Activated CD4-positive, alpha-beta T cell treated with anti-CD3 and anti-CD28 coated beads, Interleukin-10, Interleukin-2, amounts not matched to agents 100 ng/mL and 50 ng/mL, durations not matched to agents 16 hours and 8 hours (primary cell): Measurements from ENCODE around the gene VWA5B2.

ENCODE experiments used
- DNase-seq: peaks from one replicate; pipeline ENCODE4 v3.0.0-alpha.2; 2020

Gene VWA5B2

DNA sequence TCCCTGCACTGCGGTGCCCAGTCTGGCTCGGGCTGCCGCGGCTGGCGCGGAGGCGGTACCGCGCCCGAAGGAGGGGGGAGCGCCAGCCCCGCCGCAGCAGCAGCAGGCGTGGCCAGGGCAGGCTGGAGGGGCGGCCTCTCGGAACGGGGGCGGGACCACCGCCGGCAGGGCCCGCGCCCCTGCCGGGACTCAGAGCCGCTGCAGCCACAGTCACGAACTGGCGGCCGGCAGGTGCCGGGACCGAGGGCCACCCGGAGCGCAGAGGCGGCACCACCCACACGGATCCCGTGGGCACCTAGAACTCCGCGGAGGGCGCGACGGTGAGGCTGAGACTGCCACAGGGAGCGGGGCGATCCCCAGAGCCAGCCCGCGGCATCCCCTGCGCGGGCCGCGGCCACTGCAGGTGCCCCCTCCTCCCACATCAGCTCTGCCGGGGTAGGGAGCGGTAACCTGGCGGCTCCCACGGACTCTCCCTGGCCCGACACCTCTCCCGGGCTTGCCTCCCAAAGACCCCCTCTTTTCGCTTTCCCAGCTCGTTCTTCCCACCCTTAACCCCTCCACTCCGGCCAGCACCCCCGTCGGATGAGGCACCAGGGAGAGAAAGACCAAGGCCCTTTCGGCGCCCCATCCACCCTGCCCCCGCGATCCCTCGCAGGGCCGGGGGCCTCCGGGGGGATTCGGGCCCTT is at the start of gene VWA5B2:
Gene VWA5B2 (plus strand): TSS at position 192 of the 687 bp plus-strand sequence. CDS start 944 bp downstream, outside the sequence.
- peak; percentile 66 for DNase-seq

DNA sequence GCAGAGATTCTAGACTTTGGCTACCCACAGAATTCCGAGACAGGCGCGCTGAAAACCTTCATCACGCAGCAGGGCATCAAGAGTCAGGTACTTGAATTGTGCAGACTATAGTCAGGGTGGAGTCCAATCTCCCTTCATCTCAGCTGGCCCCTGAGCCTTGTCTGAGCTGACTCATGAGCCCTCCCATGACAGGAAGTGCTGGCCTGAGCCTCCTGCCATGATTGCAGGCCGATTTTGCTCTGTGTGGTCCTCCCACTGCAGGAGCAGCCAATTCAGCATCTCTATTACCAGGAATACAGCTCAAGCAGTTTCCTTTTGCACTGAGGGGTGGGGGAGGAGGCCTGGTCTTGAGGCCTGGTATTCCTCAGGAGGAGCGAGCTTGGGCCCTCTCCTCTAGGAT is 49.2 kb upstream of the VWA5B2 start:
- no peak for DNase-seq

DNA sequence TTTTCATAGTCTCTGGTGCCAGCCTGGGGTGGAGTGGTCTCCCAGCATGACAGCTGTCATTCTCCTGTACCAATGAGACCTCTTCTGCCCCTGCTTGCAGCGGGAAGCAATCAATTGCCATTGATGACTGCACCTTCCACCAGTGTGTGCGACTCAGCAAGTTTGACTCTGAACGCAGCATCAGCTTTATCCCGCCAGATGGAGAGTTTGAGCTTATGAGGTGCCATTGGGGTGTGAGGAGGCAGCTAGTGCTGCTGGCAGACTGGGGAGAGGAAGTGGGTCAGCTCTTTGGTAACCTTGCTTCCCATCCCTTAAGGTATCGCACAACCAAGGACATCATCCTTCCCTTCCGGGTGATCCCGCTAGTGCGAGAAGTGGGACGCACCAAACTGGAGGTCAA is 47.8 kb upstream of the VWA5B2 start:
- no peak for DNase-seq

DNA sequence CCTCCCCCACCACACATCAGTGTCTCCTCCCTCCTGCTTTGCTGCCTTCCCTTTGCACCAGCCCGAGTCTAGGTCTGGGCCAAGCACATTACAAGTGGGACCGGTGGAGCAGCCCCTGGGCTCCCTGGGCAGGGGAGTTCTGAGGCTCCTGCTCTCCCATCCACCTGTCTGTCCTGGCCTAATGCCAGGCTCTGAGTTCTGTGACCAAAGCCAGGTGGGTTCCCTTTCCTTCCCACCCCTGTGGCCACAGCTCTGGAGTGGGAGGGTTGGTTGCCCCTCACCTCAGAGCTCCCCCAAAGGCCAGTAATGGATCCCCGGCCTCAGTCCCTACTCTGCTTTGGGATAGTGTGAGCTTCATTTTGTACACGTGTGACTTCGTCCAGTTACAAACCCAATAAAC is 45.7 kb upstream of the VWA5B2 start:
- DNase-seq: no peak

DNA sequence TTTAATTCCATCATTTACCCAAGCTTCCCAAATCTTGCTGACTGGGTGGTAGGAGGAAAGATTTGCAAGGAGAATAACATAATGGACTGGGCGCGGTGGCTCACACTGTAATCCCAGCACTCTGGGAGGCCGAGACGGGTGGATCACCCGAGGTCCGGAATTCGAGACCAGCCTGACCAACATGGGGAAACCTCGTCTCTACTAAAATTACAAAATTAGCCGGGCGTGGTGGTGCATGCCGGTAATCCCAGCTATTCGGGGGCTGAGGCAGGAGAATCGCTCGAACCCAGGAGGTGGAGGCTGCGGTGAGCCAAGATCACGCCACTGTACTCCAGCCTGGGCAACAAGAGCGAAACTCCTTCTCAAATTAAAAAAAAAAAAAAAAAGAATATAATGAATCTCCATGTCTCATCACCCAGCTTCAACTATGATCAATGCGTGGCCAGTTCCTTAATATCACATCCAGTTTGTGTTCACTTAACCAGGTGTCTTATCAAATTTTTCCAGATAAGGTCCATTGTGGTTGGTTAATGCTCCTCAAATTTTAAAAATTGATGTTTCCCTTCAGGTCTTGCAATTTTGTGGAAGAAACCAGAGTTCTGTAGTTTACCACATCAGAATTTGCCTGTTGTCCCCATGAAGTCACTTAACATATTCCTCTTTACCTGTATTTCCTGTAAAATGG is 44.7 kb upstream of the VWA5B2 start:
- DNase-seq: no peak

GRCh38 chr3:184185461-184186183 is 43.8 kb upstream of the VWA5B2 start:
- DNase-seq: peak; percentile 100

DNA sequence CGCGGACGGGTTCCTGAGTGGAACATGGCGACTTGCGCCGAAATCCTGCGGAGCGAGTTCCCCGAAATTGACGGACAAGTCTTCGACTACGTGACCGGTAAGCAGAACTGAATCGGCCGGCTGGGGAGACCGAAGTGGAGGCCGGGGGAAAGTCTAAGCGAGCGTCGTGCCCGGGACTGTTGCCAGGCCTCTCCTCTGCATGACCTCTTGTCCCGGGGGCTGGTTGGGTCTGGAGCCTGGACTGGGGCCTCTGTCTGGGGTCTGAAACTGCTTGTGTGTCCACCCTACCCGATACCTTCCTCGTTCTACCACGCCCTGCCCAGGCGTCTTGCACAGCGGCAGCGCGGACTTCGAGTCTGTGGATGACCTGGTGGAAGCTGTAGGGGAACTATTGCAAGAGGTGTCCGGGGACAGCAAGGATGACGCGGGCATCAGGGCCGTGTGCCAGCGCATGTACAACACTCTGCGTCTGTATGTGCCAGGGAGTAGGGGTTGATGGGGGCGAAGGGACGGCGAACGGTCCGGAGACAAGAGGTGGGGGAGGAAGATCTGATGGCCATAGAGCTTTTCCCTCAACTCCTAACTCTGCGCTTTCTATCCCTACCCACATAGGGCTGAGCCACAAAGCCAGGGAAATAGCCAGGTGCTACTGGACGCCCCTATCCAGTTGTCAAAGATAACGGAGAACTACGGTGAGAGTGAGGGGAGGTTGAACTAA is 43.0 kb upstream of the VWA5B2 start, which contains the start of gene ABCF3:
Gene ABCF3 (plus strand): TSS at position 16 of the 718 bp plus-strand sequence. CDS start 9 bp downstream, at position 25.
- peak; percentile 15 for DNase-seq

GRCh38 chr3:184186902-184187207 is 42.5 kb upstream of the VWA5B2 start:
- DNase-seq: no peak

GRCh38 chr3:184188080-184188479 is 41.3 kb upstream of the VWA5B2 start:
- no peak for DNase-seq

GRCh38 chr3:184189421-184189820 is 40.0 kb upstream of the VWA5B2 start:
- no peak for DNase-seq

DNA sequence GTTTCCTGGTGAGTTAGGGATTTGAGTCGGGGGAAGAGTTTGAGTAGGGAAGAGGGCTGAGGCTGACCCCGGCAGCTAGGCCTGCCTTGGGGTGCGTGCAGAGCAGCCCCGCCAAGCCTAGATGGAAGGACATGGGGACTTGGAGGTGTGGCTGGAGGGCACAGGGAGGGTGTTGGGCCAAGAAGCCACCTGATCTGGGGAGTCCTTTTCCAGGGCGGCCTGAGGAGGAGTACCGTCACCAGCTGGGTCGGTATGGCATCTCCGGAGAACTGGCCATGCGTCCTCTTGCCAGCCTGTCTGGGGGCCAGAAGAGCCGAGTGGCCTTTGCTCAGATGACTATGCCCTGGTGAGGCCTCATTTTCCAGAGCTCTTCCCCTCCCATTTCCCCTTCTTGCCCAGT is 36.5 kb upstream of the VWA5B2 start:
- no peak for DNase-seq

GRCh38 chr3:184193991-184194539 is 35.3 kb upstream of the VWA5B2 start:
- no peak for DNase-seq

- DNase-seq: no peak
Measured at GRCh38 chr3:184196536-184196935, 32.8 kb upstream of the VWA5B2 start.

DNA sequence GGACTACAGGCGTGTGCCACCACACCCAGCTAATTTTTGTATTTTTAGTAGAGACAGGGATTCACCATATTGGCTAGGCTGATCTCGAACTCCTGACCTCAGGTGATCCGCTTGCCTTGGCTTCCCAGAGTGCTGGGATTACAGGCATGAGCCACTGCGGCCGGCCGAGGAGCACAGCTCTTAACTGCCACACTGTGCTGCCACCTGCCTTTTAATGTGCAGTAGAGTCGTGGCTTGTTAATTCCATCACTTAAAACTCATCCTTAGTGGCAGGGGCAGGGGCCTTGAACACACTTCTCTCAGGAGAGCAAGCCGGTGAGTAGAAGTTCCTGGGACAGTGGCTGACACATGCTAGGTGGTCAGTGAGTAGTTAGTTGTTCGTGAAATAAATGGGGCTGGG is 30.9 kb upstream of the VWA5B2 start:
- DNase-seq: no peak

GRCh38 chr3:184200825-184201224 is 28.6 kb upstream of the VWA5B2 start:
- no peak for DNase-seq

- no peak for DNase-seq
Measured at GRCh38 chr3:184203526-184203925, 25.9 kb upstream of the VWA5B2 start.

GRCh38 chr3:184209146-184209923 is 20.1 kb upstream of the VWA5B2 start:
- no peak for DNase-seq

GRCh38 chr3:184211297-184211696 is 18.1 kb upstream of the VWA5B2 start:
- DNase-seq: no peak

- no peak for DNase-seq
Measured at GRCh38 chr3:184211718-184212117, 17.7 kb upstream of the VWA5B2 start.

- DNase-seq: no peak
Measured at GRCh38 chr3:184218814-184219213, 10.6 kb upstream of the VWA5B2 start.

GRCh38 chr3:184222521-184222920 is 6.9 kb upstream of the VWA5B2 start:
- DNase-seq: no peak

DNA sequence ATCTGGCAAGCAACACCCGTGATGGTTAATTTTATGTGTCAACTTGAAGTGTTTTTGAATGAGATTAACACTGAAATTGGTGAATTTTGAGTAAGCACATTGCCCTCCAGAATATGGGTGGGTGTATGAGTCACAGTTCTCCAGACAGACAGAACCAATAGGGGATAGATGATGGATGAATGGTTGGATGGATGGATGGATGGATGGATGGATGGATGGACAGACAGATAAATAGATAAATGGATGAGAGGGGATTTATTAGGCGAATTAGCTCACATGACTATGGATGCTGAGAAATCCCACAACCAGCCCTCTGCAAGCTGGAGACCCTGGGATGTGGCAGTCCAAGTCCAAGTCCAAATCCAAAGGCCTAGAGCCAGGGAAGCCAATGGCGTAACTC is 5.4 kb upstream of the VWA5B2 start:
- DNase-seq: no peak
